Astrocyte (in vitro differentiated cells and primary cell): ENCODE data around the gene NFIA. TPM values are rescaled to one million over a fixed set of nuclear protein-coding genes. Genes with fewer than 3 reads are reported as not detected.

Experiments
- DNase-seq: peaks from one replicate; pipeline ENCODE4 v3.0.0-alpha.2; 2010; ENCODE audit warnings: low read depth
- FAIRE-seq: peaks from 2 replicates; lab custom pipeline; 2011; peaks lifted over from hg19 to GRCh38; lab: Jason Lieb, UNC
- H2AFZ ChIP-seq: 2 replicates; pipeline ENCODE4 v1.6.0; 2012; ENCODE audit warnings: low read depth, low read length, inconsistent platforms
- H3K27ac ChIP-seq: 2 replicates; pipeline ENCODE4 v1.5.1; 2011; ENCODE audit warnings: low read depth, low read length, inconsistent platforms
- H3K27me3 ChIP-seq: 2 replicates; pipeline ENCODE4 v1.6.0; 2011; ENCODE audit warnings: low read length, inconsistent platforms; ENCODE audit not compliant: insufficient read depth
- H3K36me3 ChIP-seq: 2 replicates; pipeline ENCODE4 v1.5.1; 2011; ENCODE audit warnings: low read length, inconsistent platforms; ENCODE audit not compliant: insufficient read depth
- H3K4me1 ChIP-seq: 2 replicates; pipeline ENCODE4 v1.5.1; 2011; ENCODE audit warnings: low read length, inconsistent platforms; ENCODE audit not compliant: insufficient read depth
- H3K4me2 ChIP-seq: 2 replicates; pipeline ENCODE4 v1.6.0; 2012; ENCODE audit warnings: low read length, inconsistent platforms
- H3K4me3 ChIP-seq: 2 replicates; pipeline ENCODE4 v1.5.1; 2011; ENCODE audit warnings: low read depth, mild to moderate bottlenecking, low read length, inconsistent platforms; ENCODE audit not compliant: insufficient read depth
- H3K79me2 ChIP-seq: 2 replicates; pipeline ENCODE4 v1.6.0; 2012; ENCODE audit warnings: mild to moderate bottlenecking, low read length, inconsistent platforms; ENCODE audit not compliant: insufficient read depth
- H3K9ac ChIP-seq: 2 replicates; pipeline ENCODE4 v1.6.0; 2012; ENCODE audit warnings: mild to moderate bottlenecking, low read length, inconsistent platforms
- H3K9me3 ChIP-seq: 2 replicates; pipeline ENCODE4 v1.5.1; 2012; ENCODE audit warnings: low read depth, mild to moderate bottlenecking, low read length, inconsistent platforms; ENCODE audit not compliant: insufficient read depth
- H4K20me1 ChIP-seq: 2 replicates; pipeline ENCODE4 v1.6.0; 2012; ENCODE audit warnings: low read length, inconsistent platforms; ENCODE audit not compliant: insufficient read depth
- H3K27ac Mint-ChIP-seq: one replicate; pipeline ENCODE4 v1.8.0; 2021; ENCODE audit warnings: mild to moderate bottlenecking, mixed read lengths; ENCODE audit not compliant: unreplicated experiment
- H3K27me3 Mint-ChIP-seq: one replicate; pipeline ENCODE4 v1.8.0; 2021; ENCODE audit warnings: low read depth, mixed read lengths; ENCODE audit not compliant: unreplicated experiment
- H3K36me3 Mint-ChIP-seq: one replicate; pipeline ENCODE4 v1.8.0; 2021; ENCODE audit warnings: low read depth, mixed read lengths; ENCODE audit not compliant: unreplicated experiment
- H3K4me1 Mint-ChIP-seq: one replicate; pipeline ENCODE4 v1.8.0; 2021; ENCODE audit warnings: low read depth, mixed read lengths; ENCODE audit not compliant: unreplicated experiment
- H3K4me3 Mint-ChIP-seq: one replicate; pipeline ENCODE4 v1.8.0; 2021; ENCODE audit warnings: mild to moderate bottlenecking, moderate library complexity, mixed read lengths; ENCODE audit not compliant: unreplicated experiment
- H3K9me3 Mint-ChIP-seq: one replicate; pipeline ENCODE4 v1.8.0; 2021; ENCODE audit warnings: mild to moderate bottlenecking, mixed read lengths; ENCODE audit not compliant: unreplicated experiment
- EZH2 ChIP-seq: IDR thresholded peaks from 2 replicates; pipeline ENCODE4 v1.6.1; 2012; ENCODE audit warnings: mild to moderate bottlenecking, low read length, inconsistent platforms; ENCODE audit not compliant: insufficient read depth
- total RNA-seq: library from RNA; stranded (reverse); gene quantifications from 2 replicates; pipeline ENCODE4 v1.2.1, GENCODE V29; 2021
- TF ChIP-seq, protein P1 (sequence below): IDR thresholded peaks from 2 replicates; pipeline ENCODE4 v1.5.1; 2011; ENCODE audit warnings: low read depth, mild to moderate bottlenecking, inconsistent platforms, low read length, moderate library complexity; ENCODE audit not compliant: insufficient read depth

Gene NFIA
- total RNA-seq, 1 donor from 2014 or later = 4.6 TPM

- no peaks in the 10 kb centered on the region for H4K20me1 ChIP-seq
- FAIRE-seq (no peak), DNase-seq (no peak)
- H3K9ac ChIP-seq = no peak overlapping the region
- H3K36me3 ChIP-seq = no peaks in the 10 kb centered on the region
- H3K27ac Mint-ChIP-seq = no peak overlapping the region
- no peaks in the 10 kb centered on the region for H3K27me3 ChIP-seq
- H3K4me1 ChIP-seq = no peaks in the 10 kb centered on the region
- no peaks in the 10 kb centered on the region for H3K4me1 Mint-ChIP-seq
- TF ChIP-seq, protein P1, sequence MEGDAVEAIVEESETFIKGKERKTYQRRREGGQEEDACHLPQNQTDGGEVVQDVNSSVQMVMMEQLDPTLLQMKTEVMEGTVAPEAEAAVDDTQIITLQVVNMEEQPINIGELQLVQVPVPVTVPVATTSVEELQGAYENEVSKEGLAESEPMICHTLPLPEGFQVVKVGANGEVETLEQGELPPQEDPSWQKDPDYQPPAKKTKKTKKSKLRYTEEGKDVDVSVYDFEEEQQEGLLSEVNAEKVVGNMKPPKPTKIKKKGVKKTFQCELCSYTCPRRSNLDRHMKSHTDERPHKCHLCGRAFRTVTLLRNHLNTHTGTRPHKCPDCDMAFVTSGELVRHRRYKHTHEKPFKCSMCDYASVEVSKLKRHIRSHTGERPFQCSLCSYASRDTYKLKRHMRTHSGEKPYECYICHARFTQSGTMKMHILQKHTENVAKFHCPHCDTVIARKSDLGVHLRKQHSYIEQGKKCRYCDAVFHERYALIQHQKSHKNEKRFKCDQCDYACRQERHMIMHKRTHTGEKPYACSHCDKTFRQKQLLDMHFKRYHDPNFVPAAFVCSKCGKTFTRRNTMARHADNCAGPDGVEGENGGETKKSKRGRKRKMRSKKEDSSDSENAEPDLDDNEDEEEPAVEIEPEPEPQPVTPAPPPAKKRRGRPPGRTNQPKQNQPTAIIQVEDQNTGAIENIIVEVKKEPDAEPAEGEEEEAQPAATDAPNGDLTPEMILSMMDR = no peak
- peaks cover 1% of the 10 kb centered on the region for H3K36me3 Mint-ChIP-seq
- H3K4me2 ChIP-seq = no peak overlapping the region
- no peak overlapping the region for H3K4me3 ChIP-seq
- H3K79me2 ChIP-seq = no peaks in the 10 kb centered on the region
- H2AFZ ChIP-seq = no peak overlapping the region
- no peak overlapping the region for H3K4me3 Mint-ChIP-seq
- no peak overlapping the region for H3K27ac ChIP-seq
- H3K9me3 ChIP-seq = no peaks in the 10 kb centered on the region
- no peaks in the 10 kb centered on the region for H3K9me3 Mint-ChIP-seq
- H3K27me3 Mint-ChIP-seq = peaks cover 9% of the 10 kb centered on the region
These were observed 293.8 kb downstream of the NFIA start for GRCh38 chr1:61376151-61376550.

DNA sequence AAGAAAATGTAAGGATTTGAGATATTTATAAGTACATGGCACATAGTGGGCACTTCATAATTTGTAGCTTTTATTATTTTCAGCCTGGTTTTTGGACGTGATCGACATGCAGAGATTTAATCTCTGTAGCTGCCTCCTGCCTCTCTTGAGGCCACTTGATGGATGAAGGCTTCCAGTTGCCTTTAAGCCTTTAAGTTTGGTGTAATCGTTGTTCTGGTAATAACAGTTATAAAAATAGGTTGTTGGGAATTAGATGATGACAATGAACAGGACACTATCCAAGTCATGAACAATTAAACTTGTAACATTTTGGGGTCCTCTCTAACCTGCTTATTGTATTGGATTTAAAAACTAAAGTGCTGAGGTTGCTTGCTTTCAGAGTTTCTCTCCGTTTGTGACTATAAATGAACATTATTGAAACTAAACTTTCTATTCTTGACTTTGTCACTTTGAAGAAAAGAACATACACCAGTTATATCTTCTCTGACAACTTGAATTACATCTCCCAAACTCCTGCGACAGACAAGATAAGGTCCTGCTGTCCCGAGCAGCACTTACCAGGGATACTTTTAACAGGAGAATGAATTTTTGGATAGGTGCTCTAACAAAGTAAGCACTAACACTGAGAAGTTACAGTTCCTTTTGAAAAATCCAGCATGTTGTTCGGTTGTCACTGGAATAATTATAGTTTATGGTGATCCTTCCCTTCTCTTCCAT lies 295.0 kb downstream of the NFIA start:
- H3K9me3 ChIP-seq = no peaks in the 10 kb centered on the region
- no peak overlapping the region for H3K27ac ChIP-seq
- H3K27me3 ChIP-seq = no peaks in the 10 kb centered on the region
- H3K79me2 ChIP-seq = no peaks in the 10 kb centered on the region
- FAIRE-seq = no peak
- TF ChIP-seq, protein P1 = no peak
- TF ChIP-seq EZH2 = no peak
- no peak overlapping the region for H3K4me3 ChIP-seq
- H3K9me3 Mint-ChIP-seq = no peaks in the 10 kb centered on the region
- H4K20me1 ChIP-seq = no peaks in the 10 kb centered on the region
- no peaks in the 10 kb centered on the region for H3K4me1 Mint-ChIP-seq
- no peak overlapping the region for H3K4me2 ChIP-seq
- H3K9ac ChIP-seq = no peak overlapping the region
- DNase-seq = no peak
- H3K27me3 Mint-ChIP-seq = peaks cover 9% of the 10 kb centered on the region
- no peak overlapping the region for H2AFZ ChIP-seq
- H3K36me3 ChIP-seq = no peaks in the 10 kb centered on the region
- no peak overlapping the region for H3K27ac Mint-ChIP-seq
- H3K4me3 Mint-ChIP-seq = no peak overlapping the region
- H3K4me1 ChIP-seq = no peaks in the 10 kb centered on the region
- peaks cover 1% of the 10 kb centered on the region for H3K36me3 Mint-ChIP-seq

DNA sequence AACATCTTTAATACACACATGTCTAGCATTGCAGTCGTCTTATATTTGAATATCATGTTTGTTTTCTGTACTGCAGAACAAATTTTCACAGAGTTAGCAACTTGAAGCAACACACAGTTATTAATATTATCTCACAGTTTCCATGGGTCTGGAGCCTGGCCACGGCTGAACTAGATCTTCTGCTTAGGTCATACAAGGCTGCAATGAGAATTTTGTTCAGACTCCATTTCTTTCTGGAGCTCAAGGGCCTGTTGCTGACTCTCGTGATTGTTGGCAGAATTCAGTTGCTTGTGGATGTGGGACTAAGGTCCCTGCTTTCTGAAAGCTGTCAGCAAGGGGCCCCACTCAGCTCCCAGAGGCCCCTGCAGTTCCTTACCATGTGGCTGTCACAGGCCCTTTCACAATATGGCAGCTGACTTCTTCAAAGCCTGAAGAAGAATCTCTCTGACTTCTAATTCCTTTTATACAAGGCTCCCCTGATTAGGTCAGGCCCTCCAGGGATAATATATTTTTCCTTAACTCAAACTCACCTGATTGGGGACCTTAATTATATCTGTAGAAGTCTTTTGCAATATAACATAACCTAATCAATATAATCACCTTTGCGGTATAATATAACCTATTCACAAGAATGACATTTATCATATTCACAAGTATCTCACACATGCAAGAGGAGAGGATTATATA lies 296.3 kb downstream of the NFIA start:
- Mint-ChIP-seq H3K27me3 (peaks cover 9% of the 10 kb centered on the region), H3K9me3 (no peaks in the 10 kb centered on the region), H3K36me3 (peaks cover 1% of the 10 kb centered on the region), H3K4me1 (no peaks in the 10 kb centered on the region), H3K4me3 (no peak overlapping the region), H3K27ac (no peak overlapping the region)
- no peak overlapping the region for H2AFZ ChIP-seq
- no peaks in the 10 kb centered on the region for H3K9me3 ChIP-seq
- no peaks in the 10 kb centered on the region for H3K27me3 ChIP-seq
- no peak overlapping the region for H3K4me3 ChIP-seq
- no peak overlapping the region for H3K27ac ChIP-seq
- FAIRE-seq (no peak), DNase-seq (no peak)
- no peaks in the 10 kb centered on the region for H4K20me1 ChIP-seq
- H3K79me2 ChIP-seq = no peaks in the 10 kb centered on the region
- H3K4me1 ChIP-seq = no peaks in the 10 kb centered on the region
- TF ChIP-seq, protein P1 = no peak
- TF ChIP-seq EZH2 = no peak
- H3K9ac ChIP-seq = no peak overlapping the region
- no peaks in the 10 kb centered on the region for H3K36me3 ChIP-seq
- no peak overlapping the region for H3K4me2 ChIP-seq
